GM18498 (cell line): Measurements from ENCODE around the gene CNIH3.

Source experiments
- ATAC-seq: cut with Tn5 transposase; IDR thresholded peaks from one replicate; pipeline ENCODE4 v1.9.1; 2021; ENCODE audit warnings: mild to moderate bottlenecking, moderate library complexity; ENCODE audit not compliant: unreplicated experiment

Gene CNIH3

DNA sequence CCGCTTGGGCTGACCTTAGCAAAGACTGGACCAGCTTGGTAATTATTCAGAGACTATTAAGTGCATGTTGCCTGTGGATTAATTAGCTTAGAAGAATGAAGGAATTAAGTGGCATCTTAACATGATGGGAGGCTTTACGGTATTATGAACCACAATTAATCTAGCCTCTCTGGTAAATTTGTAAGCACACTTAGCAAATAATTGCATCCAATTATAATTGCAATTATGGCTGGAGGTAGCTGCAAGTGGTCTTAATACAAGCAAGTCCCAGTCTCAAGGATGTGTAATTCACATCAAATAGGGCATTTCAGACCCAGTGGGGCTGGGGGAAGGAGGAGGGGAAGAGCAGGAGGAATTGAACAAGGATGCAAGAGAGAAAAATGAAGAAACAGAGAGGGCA lies 151.6 kb downstream of the CNIH3 start:
- no peak for ATAC-seq

DNA sequence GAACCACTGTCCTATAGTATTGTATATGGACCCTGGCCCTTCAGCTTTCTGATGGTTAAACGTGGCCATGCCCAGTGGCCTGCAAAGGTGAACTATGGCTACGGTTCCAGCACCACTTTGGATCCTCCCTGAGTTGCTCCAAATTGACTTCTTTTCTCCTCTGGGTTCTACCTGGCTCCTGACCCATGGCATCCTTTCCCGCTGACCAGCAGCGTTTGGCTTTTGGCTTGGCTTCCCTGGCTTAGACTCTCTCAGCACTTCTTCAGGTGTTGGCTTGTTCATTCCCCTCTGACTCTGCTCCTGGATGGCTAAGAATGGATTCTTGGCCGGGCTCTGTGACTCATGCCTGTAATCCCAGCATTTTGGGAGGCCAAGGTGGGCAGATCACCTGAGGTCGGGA lies 152.9 kb downstream of the CNIH3 start:
- no peak for ATAC-seq

DNA sequence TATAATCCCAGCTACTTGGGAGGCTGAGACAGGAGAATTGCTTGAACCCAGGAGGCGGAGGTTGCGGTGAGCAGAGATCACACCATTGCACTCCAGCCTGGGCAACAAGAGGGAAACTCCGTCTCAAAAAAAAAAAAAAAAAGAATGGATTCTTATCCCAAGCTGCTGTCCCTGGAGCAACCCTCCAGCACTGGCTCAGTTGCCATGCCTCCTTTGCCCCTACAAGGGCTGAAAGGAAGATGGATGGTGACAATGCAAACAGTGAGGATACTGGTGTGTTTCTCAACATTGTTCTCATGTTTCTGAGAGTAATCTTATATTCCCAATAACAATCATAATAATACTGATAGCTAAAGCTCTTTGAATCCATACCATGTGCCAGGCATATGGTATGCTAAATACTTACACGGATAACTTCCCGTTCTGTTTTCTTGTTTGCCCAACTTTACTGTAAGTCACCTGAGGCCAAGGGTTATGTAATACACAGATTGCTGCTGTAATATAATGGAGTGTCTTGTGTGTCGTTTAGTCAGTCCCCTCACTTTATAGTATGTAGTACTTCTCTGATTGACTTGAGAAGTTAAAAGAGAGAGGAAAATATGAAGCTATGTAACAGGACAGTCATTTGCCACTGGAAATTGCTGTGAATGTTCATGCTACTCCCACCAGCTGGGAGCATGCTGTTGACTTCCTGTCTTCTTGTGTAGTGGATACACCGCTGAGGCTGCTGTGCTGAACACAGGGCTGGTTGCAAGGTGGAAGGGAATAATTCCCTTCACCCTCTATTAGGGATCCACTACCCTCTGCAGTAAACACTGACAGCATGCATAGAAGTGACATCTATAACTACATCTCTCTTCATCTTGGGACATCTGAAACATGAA lies 153.6 kb downstream of the CNIH3 start:
- ATAC-seq, result no peak

DNA sequence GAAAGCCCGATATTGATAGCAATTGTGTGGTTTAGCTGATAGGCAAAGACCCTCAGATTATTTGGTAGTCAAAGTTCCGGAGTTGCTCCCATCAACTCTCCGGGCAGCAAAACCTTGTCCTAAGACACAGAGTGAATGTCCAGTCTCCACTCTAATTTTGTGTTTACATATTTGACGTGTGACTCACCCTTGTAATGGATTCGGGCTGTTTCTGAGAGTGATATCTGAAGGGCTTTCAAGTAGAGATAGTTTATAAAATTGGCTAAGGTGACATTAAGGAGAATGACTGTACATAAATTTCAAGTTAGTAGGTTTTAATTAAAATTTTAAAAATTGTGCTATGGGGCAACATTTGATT lies 154.2 kb downstream of the CNIH3 start:
- ATAC-seq, result no peak

DNA sequence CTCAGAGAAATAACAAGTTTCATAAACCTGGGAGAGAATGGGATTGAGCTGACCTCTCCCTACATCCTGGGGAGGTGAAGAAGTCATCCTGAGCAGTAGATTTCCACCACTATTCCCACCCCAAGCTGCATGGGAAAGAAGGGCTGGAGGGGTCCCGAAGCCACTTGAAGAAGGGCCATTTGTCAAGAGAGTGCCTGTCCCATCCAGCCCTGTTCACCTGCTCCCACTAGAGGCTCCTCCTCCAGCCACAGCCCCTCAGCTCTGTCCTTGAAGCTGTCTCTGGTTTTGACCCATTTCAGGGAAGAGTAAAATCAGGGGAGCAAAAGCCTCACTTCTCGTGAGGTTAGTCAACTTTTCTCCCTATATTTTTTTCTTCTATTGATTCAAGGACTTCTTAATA lies 157.5 kb downstream of the CNIH3 start:
- no peak for ATAC-seq

DNA sequence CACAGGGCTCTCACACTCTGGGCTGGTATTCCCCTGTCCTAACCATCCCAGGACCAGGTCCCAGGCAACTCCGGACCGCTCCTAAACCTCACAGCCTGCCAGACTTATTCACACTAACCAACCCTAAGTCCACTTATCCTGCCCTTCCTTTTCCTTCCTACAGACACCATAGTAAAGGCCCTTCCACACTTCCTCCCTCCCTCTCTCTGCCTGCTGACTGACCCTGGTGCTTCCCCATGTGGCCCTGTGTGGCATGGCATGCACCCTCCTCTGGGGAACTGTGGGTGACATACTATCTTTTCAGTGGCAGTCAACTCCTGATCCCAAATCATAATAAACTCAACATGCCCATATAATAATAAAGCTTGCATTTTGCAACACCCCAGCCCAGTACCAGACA lies 158.3 kb downstream of the CNIH3 start:
- ATAC-seq, result peak; percentile 81

DNA sequence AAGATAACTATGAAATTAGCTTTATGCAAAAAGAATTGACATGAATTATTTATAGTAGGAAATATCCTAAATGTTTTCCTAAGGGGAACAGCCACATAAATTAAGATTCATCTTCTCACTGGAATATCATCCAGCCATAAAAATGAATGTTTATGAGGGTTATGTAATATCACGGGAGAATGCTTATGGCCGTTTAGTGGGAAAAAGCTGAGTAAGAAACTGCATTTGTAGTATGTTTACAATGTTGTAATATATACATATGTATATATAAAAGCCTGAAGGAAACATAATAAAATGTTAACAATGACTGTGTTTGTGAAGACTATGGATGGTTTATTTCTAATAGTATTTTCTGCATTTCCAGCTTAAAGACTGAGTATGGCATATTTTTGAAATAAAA lies 161.1 kb downstream of the CNIH3 start:
- ATAC-seq, result no peak

DNA sequence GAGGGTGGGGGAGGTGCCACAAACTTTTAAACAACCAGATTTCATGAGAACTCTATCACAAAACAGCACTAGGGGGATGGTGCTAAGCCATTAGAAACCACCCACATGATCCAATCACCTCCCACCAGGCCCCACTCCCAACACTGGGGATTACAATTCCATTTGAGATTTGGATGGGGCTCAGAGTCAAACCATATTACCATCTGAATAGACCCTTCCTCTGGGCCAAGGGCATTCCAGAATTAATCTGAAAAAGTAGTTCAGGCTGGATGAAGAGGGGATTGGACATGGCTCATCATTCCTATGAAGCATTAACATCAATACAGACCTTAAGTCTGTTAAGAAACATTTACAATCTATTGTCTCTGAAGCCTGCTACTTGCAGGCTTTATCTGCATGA lies 163.4 kb downstream of the CNIH3 start:
- no peak for ATAC-seq

DNA sequence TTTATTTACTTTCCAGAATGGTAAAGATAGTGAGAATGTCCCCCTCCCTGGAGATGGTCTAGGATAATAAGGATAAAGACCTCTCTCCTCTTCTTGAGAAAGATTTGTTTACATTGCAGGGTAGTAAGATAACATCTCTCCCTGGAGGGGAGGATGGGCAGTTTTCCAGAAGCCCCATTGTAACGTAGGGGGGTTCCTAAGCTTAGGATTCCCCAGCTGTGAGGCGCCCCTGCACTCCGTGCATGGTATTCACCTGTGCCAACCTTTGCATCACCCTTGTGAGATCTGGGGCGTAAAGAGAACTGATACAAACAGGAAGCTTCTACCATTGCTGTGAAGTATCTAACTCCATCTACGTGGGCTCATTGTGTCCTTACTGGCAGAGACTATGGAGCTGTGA lies 164.6 kb downstream of the CNIH3 start:
- no peak for ATAC-seq

DNA sequence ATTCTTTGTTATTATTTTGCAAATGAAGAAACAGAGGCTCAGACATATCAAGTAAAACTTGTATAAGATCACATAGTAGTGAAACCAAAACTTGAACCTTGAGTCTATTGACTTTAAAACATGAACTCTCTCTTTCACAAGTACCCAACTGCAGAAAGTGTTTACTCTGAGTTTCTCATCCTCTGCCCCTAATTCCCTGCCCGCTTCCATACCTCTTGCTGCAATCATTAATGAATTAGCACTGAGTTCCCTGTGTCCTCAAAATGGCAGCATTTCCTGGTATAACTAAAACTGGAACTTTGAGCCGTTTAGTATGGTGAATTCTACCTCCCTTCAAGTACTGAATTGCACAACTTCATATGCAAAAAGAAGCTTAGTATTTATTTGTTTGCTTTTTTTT lies 165.7 kb downstream of the CNIH3 start:
- peak; percentile 65 for ATAC-seq

DNA sequence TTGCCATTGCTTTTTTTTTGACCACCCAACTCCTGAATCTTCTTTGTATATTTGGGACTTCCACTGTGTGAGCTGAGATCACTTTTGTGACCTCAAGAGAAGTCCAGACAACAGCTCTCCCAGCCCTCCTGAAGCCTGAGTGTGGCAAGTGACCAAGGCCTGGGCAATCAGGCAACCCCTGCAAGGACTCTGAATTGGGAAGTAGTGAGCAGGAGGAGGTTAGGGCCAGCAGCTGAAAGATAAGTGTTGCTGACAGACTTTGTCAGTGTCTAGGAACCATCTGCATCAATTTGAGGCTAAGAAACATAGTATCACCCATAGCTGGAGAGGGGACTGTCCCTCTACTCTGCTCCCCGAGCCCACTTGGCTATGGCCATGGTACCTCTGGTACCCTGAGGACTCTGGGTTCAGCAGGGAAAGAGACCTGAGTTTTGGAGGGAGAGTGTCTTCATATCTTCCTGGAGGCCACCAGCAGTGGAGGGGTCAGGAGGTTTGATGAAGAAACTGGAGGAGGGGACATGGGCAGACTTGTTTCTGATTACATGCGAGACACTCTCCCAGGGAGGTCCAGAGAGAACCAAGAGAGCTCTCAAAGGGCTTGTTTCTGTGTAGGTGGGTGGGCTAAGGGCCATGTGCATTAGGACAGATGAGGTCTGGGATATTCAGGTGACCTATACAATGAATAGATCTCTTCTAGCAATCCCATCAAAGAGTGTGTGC lies 166.3 kb downstream of the CNIH3 start:
- ATAC-seq, result no peak

DNA sequence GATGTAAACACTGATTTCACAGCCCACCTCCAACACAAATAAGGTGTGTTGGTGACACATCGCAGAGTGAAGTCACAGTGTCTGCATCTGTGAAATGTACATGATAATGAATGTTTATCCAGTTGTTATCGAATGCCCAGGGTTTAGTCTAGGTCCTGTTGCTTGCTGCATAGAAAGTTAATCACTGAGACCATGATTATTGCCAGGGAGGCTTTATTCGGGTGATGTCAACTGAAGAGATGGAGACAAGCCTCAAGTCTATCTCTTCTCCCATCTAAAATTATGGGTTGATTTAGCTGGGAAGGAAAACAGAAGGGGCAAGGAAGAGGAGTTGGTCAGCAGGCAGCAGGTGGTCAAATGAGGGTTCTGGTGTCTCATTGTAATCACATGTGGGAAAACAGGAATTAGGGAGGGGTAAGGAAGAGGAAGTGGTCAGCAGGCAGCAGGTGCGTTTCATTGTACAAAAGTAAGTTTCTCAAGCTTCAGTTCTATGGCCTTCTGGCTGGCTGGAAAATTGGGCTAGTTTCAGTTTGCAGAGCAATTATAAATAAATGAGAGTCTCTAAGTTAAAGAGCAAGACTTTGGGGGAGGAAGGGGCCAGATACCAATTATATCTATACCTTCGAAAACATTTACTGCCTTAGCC lies 167.0 kb downstream of the CNIH3 start:
- peak; percentile 73 for ATAC-seq

DNA sequence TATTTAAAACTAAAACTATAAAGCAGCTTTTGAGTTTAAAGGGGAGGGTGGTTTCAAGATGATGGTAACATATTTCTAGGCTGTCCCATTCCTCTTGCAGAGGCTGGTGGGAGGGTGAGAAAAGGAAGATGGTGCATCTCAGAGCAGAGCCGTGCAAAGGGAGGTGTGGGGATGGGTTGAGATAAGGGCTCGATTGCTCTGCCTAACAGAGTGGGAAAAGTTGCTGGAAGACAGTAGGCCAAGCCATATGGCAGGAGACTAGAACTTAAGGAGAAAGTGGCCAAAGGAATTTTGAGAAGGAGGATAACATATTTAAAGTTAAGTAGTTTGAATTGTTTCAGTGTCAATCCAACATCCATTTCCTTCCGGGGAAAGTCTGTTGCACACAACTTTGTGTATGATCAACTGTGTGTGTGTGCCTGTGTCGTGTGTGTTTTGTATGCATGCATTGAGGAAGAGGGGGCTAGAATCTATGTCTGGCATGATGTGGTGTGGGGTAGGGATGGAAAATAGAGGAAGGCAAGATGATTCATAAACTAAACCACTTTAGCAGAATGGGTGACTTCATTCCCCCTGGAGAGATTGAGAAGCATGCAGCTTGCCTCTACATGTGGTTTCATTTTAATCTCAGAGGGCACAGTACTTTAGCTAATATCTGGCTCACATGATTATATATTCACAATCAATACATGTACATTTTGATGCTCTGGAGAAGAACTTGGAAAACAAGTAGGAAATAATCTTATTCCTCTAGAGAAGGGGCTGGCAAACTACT lies 168.3 kb downstream of the CNIH3 start:
- ATAC-seq, result no peak

DNA sequence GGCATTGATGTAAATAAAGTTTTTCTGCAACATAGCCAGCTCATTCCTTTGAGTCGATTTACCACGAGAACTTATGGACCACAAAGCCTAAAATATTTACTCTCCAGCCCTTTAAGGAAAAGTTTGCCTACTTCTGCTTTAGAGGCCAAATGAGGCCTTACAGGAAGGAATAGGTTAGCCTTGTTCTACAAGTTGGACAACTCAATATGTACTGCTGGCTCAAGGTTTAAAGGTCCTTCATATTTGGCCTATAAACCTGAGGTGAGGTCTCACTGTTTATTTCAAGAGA lies 168.9 kb downstream of the CNIH3 start:
- ATAC-seq, result no peak

DNA sequence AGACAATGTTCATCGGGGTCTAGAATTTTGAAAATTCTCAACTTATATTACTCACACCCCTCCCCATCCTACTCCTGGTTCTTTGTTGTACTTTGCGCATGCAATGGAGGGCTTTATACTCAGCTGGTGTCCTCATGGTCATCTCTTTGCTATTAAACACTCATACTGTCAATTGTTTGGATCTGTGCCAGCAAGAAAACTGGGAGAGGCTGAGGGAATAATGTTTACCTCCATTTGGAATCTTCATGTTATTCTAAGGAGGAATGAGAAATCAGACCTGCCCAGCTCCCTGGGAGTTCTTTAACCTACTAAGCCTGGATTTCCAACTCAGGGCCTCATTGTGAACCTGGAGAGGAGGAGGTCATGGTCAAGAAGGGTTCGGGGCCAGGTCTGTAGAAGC lies 169.5 kb downstream of the CNIH3 start:
- no peak for ATAC-seq

DNA sequence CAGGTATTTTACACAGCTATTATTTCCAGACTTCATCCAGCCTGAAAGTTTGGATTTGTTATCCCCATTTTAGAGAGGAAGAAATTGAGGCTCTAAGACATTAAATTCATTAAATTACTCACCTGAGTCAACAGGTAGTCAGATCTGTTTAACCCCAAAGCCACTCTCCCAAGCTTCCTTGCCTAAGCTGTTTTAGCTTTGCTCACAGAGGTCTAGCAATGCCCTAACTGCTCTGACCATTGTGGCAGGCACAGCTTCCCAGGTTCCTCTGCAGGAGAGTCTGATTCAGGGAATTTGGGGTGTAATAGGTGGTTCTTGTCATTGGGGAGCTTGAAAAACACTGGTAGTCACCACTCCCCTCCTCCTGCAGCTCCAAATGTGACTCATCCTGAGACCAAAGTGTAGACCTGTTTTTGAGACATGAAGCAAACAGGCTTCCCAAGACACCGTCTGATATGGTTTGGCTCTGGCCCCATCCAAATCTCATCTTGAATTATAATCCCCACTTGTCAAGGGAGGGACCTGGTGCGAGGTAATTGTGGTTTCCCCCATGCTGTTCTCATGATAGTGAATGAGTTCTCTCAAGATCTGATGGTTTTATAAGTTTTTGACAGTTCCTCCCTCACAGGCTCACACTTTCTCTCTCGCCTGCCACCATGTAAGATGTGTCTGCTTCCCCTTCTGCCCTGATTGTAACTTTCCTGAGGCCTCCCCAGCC lies 170.6 kb downstream of the CNIH3 start:
- ATAC-seq, result no peak

DNA sequence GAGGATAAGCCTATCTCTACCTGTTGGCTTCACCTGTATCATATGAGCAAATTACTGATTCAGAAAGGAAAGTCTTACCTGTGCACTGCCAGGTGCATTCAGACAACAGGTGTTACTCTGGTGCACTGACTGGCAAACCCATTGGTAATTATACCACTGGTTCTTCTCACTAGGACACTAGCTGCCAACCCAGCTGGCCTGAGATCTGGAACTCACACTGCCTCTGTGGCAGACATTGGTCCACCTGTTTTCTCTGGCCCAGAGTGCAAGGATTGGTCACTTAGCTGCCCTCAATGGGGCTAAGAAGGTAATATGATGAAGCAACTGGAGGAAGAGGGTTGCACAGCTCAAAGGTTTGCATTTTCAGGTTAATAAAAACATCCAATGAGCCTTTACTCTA lies 173.2 kb downstream of the CNIH3 start:
- no peak for ATAC-seq
